Fibroblast of skin of right quadriceps (primary cell): Measurements from ENCODE around the gene FNDC3B.
A peak's percentile ranks its signal among the peaks of the same experiment; 100 is the strongest.
"Not testable (repeated sequence)": the region's sequence is repeated elsewhere in the genome, so short reads cannot be mapped to it uniquely, and the experiment has no call there.

Experiments used
- DNase-seq: peaks from one replicate; pipeline ENCODE4 v3.0.0-alpha.2; 2013

FNDC3B gene

GRCh38 chr3:172077197-172077757 is 37.9 kb downstream of the FNDC3B start:
- DNase-seq, result no peak

DNA sequence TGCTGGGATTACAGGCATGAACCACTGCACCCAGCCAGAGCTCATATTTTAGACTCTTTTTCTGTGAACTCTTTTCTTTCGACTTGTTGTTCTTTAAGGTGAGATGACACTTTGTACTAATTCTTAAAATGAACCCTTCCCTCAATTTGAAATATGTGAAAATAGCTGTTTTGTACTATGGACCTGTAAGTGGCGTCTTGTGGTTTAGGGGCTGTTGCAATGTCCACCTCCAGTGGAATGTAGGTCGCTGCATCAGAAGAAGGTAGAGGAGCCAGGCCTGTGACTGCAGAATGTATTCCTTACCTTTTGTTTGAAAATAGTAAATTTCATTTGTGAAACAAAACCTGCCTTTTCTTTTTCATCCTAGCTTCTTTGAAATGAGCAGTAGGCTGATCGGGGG is 38.9 kb downstream of the FNDC3B start:
- no peak for DNase-seq

- no peak for DNase-seq
These were observed 39.3 kb downstream of the FNDC3B start for GRCh38 chr3:172078721-172079120.

DNA sequence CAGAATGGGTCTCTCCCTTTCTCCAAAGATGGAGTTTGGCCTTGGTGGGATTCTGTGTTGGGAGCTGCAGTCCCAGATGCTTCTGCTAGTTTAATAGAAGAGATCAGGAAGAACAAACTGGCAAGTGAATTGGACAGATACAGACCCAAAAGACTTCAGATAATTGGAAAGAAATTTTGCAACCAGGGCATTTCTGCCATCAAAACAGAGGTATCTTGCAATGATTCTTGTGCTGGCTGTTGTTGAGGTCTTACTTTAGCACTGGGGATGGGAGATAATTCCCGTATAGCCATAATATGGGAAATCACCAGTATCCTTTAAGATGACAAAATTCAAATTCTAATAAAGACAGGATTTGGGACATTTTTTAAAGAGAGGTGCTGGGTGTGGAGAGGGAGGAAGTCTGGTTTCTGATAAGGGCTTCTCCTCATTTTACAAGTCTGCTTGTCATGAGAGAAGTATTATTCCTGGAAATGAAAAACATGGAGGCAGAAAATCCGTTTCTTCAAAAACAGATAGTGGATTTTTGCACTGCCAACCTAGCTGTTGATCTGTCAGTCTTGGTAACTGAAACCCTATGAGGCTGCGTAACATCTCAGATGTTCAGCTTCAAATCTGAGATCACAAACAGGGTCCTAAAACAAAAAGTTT is 40.1 kb downstream of the FNDC3B start:
- no peak for DNase-seq

- no peak for DNase-seq
These were observed 41.1 kb downstream of the FNDC3B start for GRCh38 chr3:172080503-172080902.

DNA sequence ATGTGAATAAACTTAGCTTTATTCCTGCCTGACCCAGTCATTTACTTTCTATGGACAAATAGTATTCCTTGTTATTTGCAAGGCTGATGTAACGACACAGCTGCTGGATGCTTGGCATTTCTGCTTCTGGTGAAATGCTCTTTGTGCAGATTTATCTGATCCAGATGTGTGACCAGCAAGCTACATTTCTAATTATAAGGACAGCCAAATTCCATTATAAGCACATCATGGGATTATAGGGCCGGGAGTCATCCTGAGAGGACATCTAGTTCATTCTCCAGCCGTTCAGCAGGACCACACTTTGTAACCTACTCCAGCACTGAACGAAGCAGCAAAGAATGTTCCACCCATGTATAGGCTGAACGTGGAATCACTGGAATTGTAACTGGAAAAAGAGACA is 42.9 kb downstream of the FNDC3B start:
- DNase-seq, result peak; percentile 99

GRCh38 chr3:172082820-172083513 is 43.6 kb downstream of the FNDC3B start:
- DNase-seq, result no peak

GRCh38 chr3:172083995-172084409 is 44.6 kb downstream of the FNDC3B start:
- no peak for DNase-seq

GRCh38 chr3:172084871-172085556 is 45.6 kb downstream of the FNDC3B start:
- peak; percentile 46 for DNase-seq

DNA sequence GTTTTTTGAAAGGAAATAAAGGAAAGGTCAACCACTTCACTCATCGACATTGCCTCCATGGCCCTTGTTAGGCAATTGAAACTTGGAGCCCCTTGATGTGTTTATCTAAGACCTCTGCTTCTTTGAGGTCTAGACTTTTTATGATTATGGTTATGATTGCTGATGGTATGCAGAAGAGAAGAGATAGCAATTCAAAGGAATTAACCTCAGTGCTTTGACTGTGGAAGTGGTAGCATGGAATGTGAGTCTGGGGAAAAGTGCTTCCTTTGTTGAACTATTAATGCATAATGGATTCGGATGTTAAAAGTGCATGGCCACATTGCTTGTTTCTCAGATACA is 46.1 kb downstream of the FNDC3B start:
- DNase-seq, result peak; percentile 23

DNA sequence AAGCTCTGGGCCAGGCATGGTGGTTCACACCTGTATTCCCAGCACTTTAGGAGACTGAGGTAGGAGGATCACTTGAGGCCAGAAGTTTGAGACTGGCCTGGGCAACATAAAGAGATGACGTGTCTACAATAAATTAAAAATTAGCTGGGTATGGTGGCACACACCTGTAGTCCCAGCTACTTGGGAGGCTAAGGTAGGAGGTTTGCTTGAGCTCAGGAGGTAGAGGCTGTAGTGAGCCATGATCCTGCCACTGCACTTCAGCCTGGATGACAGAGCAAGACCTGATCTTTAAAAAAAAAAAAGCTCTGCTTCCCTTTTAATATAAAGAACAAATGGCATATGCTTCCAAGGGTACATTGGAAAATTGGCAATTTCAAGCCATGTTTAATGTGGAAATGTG is 46.7 kb downstream of the FNDC3B start:
- no peak for DNase-seq

DNA sequence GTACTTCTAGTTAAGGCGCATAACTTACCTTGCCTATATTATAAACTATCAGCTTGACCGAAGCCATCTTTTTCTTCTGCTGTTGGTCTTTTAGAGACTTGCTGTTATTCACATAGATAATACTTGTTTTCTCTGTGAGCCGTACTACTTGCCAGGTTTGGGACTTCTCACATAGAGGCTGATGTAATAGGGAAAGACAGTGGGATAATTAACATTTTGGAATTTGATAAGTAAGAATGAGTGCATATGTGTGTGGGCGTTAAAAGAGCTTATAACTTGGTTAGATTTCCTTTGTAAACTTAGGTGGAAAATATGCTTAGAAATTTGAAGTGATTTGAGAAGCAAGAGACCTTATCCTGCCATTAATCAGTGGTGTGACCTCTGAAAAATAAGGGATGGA is 47.8 kb downstream of the FNDC3B start:
- DNase-seq, result peak; percentile 40

- DNase-seq, result no peak
These were observed 48.5 kb downstream of the FNDC3B start for GRCh38 chr3:172087602-172088580.

DNA sequence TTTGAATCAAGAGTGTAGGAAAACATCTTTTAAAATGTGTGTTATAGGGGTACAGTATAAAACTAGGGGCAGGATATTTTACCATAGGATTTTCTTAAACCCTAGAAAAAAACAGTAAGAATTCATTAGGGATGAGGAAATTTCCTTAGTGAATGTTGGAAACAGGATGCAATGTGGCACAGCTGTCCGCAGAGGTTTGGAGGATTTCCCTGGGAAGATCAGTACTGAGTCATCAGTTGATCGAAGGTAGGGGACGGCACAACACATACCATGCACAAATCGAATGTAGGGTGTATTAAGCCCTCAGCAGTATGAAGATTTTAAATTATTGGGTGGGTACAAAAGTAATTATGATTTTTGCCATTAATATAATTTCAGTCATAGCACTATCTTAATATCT is 49.9 kb downstream of the FNDC3B start:
- DNase-seq, result peak; percentile 22

DNA sequence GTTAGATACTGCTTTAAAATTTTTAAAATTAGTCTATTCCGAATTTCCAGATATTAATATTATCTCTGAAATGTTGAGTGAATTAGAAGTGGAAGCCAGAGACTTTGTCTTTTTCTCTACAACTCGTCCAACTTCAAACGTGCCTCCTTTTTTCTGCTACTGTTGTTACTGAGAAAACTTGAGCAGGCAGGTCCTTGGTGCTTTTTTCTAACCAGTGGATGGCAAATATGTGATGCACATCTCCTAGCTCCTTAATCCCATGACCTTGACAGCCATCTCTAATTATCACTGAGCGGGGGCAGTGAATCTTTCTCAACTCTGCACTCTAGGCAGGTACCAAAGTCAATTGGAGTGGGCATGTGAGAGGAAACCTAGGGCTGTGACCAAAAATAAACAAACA is 50.7 kb downstream of the FNDC3B start:
- DNase-seq, result no peak

GRCh38 chr3:172092658-172093057 is 53.3 kb downstream of the FNDC3B start:
- DNase-seq, result no peak

GRCh38 chr3:172093581-172094443 is 54.4 kb downstream of the FNDC3B start:
- not testable (repeated sequence) for DNase-seq

GRCh38 chr3:172094621-172095557 is 55.5 kb downstream of the FNDC3B start:
- DNase-seq, result peak; percentile 15

DNA sequence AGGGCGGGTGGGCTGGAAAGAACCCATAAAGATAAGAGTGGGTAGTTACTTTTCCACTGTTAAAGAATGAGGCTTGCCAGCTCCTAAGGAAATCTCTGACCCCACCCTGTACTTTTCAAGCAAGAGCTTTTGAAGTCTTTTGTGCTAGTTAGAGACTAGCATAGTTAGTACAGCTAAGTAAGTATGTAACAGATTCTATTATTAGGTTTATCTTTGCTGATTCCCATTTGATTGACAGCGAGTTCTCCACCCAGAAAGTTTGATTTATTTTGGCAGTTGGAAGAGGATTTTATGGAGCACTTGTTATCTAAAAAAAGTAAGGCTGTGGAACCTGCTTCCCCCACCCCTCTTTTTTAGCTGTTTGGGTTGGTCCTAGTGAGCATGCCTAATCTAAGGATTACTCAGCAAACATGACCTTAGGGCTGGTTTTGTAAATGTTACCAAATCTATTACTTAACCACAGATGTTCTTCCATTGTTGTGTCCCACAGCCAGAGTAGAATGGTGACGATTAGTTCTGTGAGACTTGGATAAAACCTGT is 57.6 kb downstream of the FNDC3B start:
- peak; percentile 34 for DNase-seq

DNA sequence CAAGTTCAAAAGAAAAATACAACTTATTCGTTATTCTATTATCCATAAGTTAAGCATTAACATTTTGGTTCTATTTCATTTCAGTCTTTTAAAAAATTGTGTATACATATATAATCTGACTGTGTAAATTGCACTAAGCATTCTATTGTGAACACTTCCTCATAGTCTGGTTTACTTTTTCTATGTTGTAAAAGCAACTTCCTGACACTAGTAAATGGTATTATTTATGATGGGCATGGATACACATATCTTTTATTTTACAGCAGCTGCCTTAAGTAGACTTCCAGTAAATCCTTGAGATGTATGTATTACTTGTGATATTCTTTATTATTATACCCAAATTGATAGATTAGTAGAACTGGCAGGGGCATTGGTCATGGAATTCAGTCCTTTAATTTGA is 58.2 kb downstream of the FNDC3B start:
- no peak for DNase-seq
